Measurements from ENCODE around the gene AVL9.

The AVL9 gene

GRCh38 chr7:32532716-32533115 is 37.4 kb downstream of the AVL9 start:
- H3K4me3 ChIP-seq (ENCODE audit: low read length) = no peak overlapping the region
- no peaks in the 10 kb centered on the region for H3K9me3 ChIP-seq (ENCODE audit: control insufficient read depth, insufficient read depth, low read length)
- H3K36me3 ChIP-seq (ENCODE audit: control insufficient read depth, insufficient read depth, low read length) = no peaks in the 10 kb centered on the region
- no peak overlapping the region for H3K27ac ChIP-seq (ENCODE audit: low read length)
- DNase-seq (ENCODE audit: low read depth, low spot score) = no peak
- WGBS (ENCODE audit: insufficient coverage, insufficient read length) = no CpG with 5 or more reads among the region's 5 CpGs
- H3K4me1 ChIP-seq (ENCODE audit: control insufficient read depth, insufficient read depth, low read length) = peaks cover 3% of the 10 kb centered on the region
- H3K27me3 ChIP-seq (ENCODE audit: control insufficient read depth, insufficient read depth, low read length) = no peaks in the 10 kb centered on the region

- no peak overlapping the region for H3K4me3 ChIP-seq (ENCODE audit: low read length)
- no peak overlapping the region for H3K27ac ChIP-seq (ENCODE audit: low read length)
- H3K27me3 ChIP-seq (ENCODE audit: control insufficient read depth, insufficient read depth, low read length) = no peaks in the 10 kb centered on the region
- no CpG with 5 or more reads among the region's 8 CpGs for WGBS (ENCODE audit: insufficient coverage, insufficient read length)
- H3K4me1 ChIP-seq (ENCODE audit: control insufficient read depth, insufficient read depth, low read length) = peaks cover 3% of the 10 kb centered on the region
- H3K36me3 ChIP-seq (ENCODE audit: control insufficient read depth, insufficient read depth, low read length) = no peaks in the 10 kb centered on the region
- H3K9me3 ChIP-seq (ENCODE audit: control insufficient read depth, insufficient read depth, low read length) = no peaks in the 10 kb centered on the region
- DNase-seq (ENCODE audit: low read depth, low spot score) = no peak
Observed at GRCh38 chr7:32533276-32534029, 38.2 kb downstream of the AVL9 start.

- H3K4me1 ChIP-seq (ENCODE audit: control insufficient read depth, insufficient read depth, low read length) = peaks cover 3% of the 10 kb centered on the region
- no peaks in the 10 kb centered on the region for H3K27me3 ChIP-seq (ENCODE audit: control insufficient read depth, insufficient read depth, low read length)
- no peaks in the 10 kb centered on the region for H3K9me3 ChIP-seq (ENCODE audit: control insufficient read depth, insufficient read depth, low read length)
- H3K36me3 ChIP-seq (ENCODE audit: control insufficient read depth, insufficient read depth, low read length) = no peaks in the 10 kb centered on the region
- no peak for DNase-seq (ENCODE audit: low read depth, low spot score)
- no CpG with 5 or more reads among the region's 4 CpGs for WGBS (ENCODE audit: insufficient coverage, insufficient read length)
- no peak overlapping the region for H3K27ac ChIP-seq (ENCODE audit: low read length)
- no peak overlapping the region for H3K4me3 ChIP-seq (ENCODE audit: low read length)
Observed at GRCh38 chr7:32535162-32535702, 39.9 kb downstream of the AVL9 start.

DNA sequence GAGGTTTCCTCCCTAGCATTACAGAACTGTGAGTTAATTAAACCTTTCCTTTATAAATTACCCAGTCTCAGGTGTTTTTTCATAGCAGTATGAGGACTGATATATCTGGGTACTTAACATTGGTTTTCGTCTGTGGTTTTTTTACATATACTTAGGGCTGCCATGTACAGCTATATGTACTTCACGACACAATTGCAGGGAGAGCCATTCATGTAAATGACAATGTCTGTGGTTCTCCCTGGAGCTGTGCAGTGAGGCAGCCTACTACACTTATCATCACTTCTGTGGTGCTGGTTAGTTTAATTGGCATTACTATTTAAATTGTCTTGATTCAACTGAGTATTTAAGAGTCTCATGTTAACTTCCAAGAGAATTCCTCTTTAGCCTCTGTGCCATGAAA is 40.7 kb downstream of the AVL9 start:
- H3K4me1 ChIP-seq (ENCODE audit: control insufficient read depth, insufficient read depth, low read length) = peaks cover 3% of the 10 kb centered on the region
- WGBS (ENCODE audit: insufficient coverage, insufficient read length) = no CpG with 5 or more reads among the region's 2 CpGs
- H3K9me3 ChIP-seq (ENCODE audit: control insufficient read depth, insufficient read depth, low read length) = no peaks in the 10 kb centered on the region
- no peak overlapping the region for H3K27ac ChIP-seq (ENCODE audit: low read length)
- no peaks in the 10 kb centered on the region for H3K27me3 ChIP-seq (ENCODE audit: control insufficient read depth, insufficient read depth, low read length)
- DNase-seq (ENCODE audit: low read depth, low spot score) = no peak
- H3K36me3 ChIP-seq (ENCODE audit: control insufficient read depth, insufficient read depth, low read length) = no peaks in the 10 kb centered on the region
- H3K4me3 ChIP-seq (ENCODE audit: low read length) = no peak overlapping the region

- Histone ChIP-seq H3K36me3 (ENCODE audit: control insufficient read depth, insufficient read depth, low read length) (no peaks in the 10 kb centered on the region), H3K9me3 (ENCODE audit: control insufficient read depth, insufficient read depth, low read length) (no peaks in the 10 kb centered on the region), H3K4me1 (ENCODE audit: control insufficient read depth, insufficient read depth, low read length) (peaks cover under 1% of the 10 kb centered on the region; the same call in 1 of the 2 replicates), H3K27me3 (ENCODE audit: control insufficient read depth, insufficient read depth, low read length) (no peaks in the 10 kb centered on the region), H3K4me3 (ENCODE audit: low read length) (no peak overlapping the region), H3K27ac (ENCODE audit: low read length) (no peak overlapping the region)
- WGBS (ENCODE audit: insufficient coverage, insufficient read length) = no CpG with 5 or more reads among the region's 1 CpG
- DNase-seq (ENCODE audit: low read depth, low spot score) = no peak
Observed at GRCh38 chr7:32536585-32536984, 41.3 kb downstream of the AVL9 start.

GRCh38 chr7:32537760-32538159 is 42.5 kb downstream of the AVL9 start:
- WGBS (ENCODE audit: insufficient coverage, insufficient read length) = no CpG with 5 or more reads among the region's 4 CpGs
- Histone ChIP-seq H3K9me3 (ENCODE audit: control insufficient read depth, insufficient read depth, low read length) (no peaks in the 10 kb centered on the region), H3K4me1 (ENCODE audit: control insufficient read depth, insufficient read depth, low read length) (no peaks in the 10 kb centered on the region), H3K4me3 (ENCODE audit: low read length) (no peak overlapping the region), H3K36me3 (ENCODE audit: control insufficient read depth, insufficient read depth, low read length) (no peaks in the 10 kb centered on the region), H3K27ac (ENCODE audit: low read length) (no peak overlapping the region), H3K27me3 (ENCODE audit: control insufficient read depth, insufficient read depth, low read length) (no peaks in the 10 kb centered on the region)
- DNase-seq (ENCODE audit: low read depth, low spot score) = no peak

DNA sequence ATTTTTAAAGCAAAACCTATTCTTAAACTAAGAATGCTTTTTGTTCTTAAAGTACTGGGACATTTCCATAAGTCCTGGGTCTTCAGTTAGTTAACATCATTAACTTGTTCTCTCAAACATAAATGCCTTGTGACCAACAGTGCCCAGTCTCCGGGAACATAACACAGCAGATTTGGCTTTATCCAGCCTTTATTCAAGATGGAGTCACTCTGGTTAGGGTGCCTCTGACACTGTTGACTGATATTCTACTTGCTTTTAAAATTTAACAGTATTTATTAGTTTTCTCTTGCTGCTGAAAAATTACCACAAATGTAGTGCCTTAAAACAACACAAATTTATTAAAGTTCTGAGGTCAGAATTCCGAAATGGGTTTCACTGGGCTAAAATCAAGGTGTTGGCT is 44.1 kb downstream of the AVL9 start:
- no peaks in the 10 kb centered on the region for H3K9me3 ChIP-seq (ENCODE audit: control insufficient read depth, insufficient read depth, low read length)
- no peak overlapping the region for H3K4me3 ChIP-seq (ENCODE audit: low read length)
- no peak overlapping the region for H3K27ac ChIP-seq (ENCODE audit: low read length)
- H3K27me3 ChIP-seq (ENCODE audit: control insufficient read depth, insufficient read depth, low read length) = no peaks in the 10 kb centered on the region
- no peak for DNase-seq (ENCODE audit: low read depth, low spot score)
- H3K36me3 ChIP-seq (ENCODE audit: control insufficient read depth, insufficient read depth, low read length) = no peaks in the 10 kb centered on the region
- no CpG with 5 or more reads among the region's 2 CpGs for WGBS (ENCODE audit: insufficient coverage, insufficient read length)
- no peaks in the 10 kb centered on the region for H3K4me1 ChIP-seq (ENCODE audit: control insufficient read depth, insufficient read depth, low read length)

DNA sequence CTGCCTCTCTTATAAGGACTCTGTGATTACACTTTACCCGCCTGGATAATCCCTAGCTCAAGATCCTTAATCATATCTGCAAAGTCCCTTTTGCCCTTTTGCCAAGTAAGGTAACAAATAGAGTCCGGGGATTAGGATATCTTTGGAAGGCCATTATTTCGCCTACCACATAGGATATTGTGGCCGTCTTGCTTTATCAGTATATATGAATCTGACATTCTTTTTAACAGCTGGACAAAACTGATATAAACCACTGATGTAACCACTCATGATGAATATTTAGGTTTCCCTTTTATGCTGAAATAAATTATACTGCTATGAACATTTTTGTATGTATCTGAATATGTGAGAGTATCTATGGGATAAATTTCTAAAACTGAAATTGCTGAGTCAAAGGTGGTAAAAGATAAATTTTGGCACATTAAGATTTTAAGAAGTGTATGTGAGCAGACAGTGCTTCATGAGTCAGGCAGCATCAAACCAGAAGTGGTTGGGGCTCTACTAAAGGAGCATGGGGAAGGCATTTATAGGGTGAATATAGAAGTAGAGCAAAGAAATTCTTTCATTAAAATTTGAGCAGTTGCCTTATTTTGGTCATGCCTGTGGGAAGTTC is 44.7 kb downstream of the AVL9 start:
- no CpG with 5 or more reads among the region's 4 CpGs for WGBS (ENCODE audit: insufficient coverage, insufficient read length)
- Histone ChIP-seq H3K27ac (ENCODE audit: low read length) (no peak overlapping the region), H3K4me3 (ENCODE audit: low read length) (no peak overlapping the region), H3K4me1 (ENCODE audit: control insufficient read depth, insufficient read depth, low read length) (no peaks in the 10 kb centered on the region), H3K36me3 (ENCODE audit: control insufficient read depth, insufficient read depth, low read length) (no peaks in the 10 kb centered on the region), H3K27me3 (ENCODE audit: control insufficient read depth, insufficient read depth, low read length) (no peaks in the 10 kb centered on the region), H3K9me3 (ENCODE audit: control insufficient read depth, insufficient read depth, low read length) (no peaks in the 10 kb centered on the region)
- DNase-seq (ENCODE audit: low read depth, low spot score) = no peak

DNA sequence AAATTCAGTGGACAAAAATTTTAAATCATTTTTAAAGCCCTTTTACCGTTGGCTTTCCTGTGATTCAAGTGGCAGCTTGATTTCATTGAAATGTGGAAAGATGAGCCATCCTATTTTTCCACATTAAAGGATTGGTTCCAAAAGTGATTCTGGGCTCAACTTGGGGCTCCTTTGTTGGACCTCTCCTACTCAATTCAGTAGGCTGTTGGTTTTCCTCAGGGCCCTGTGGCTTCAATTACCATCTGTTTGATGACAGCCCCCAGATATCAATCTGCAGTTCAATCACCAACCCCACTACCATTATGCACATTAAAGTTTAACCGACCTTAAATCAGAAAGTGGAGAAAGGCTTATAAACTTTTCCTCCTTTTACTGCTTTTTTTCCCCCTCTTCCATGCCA is 47.3 kb downstream of the AVL9 start:
- Histone ChIP-seq H3K36me3 (ENCODE audit: control insufficient read depth, insufficient read depth, low read length) (no peaks in the 10 kb centered on the region), H3K27ac (ENCODE audit: low read length) (no peak overlapping the region), H3K4me3 (ENCODE audit: low read length) (no peak overlapping the region), H3K27me3 (ENCODE audit: control insufficient read depth, insufficient read depth, low read length) (no peaks in the 10 kb centered on the region), H3K9me3 (ENCODE audit: control insufficient read depth, insufficient read depth, low read length) (no peaks in the 10 kb centered on the region), H3K4me1 (ENCODE audit: control insufficient read depth, insufficient read depth, low read length) (no peaks in the 10 kb centered on the region)
- no peak for DNase-seq (ENCODE audit: low read depth, low spot score)
- no CpG with 5 or more reads among the region's 2 CpGs for WGBS (ENCODE audit: insufficient coverage, insufficient read length)

DNA sequence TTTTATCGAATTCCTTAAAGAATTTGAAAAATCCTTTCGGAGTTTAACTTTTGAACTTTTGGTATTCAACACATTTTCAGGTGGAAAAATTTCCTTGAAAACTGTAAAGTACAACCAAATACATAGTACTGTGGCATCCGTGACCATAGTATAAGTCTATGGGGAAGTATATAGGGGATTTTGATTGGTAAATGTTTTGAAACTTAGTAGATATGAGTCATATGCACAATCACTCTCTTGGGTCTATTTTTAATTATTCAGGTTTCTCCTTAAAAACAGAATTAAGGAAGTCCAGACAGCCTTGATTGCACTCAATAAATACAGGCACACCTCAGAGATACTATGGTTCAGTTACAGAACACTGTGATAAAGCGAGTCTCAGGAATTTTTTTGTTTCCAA is 64.2 kb downstream of the AVL9 start:
- no peak overlapping the region for H3K4me3 ChIP-seq (ENCODE audit: low read length)
- no peak overlapping the region for H3K27ac ChIP-seq (ENCODE audit: low read length)
- H3K27me3 ChIP-seq (ENCODE audit: control insufficient read depth, insufficient read depth, low read length) = no peaks in the 10 kb centered on the region
- H3K9me3 ChIP-seq (ENCODE audit: control insufficient read depth, insufficient read depth, low read length) = no peaks in the 10 kb centered on the region
- no CpG with 5 or more reads among the region's 4 CpGs for WGBS (ENCODE audit: insufficient coverage, insufficient read length)
- H3K36me3 ChIP-seq (ENCODE audit: control insufficient read depth, insufficient read depth, low read length) = peaks cover 4% of the 10 kb centered on the region; the same call in 1 of the 2 replicates
- no peak for DNase-seq (ENCODE audit: low read depth, low spot score)
- no peaks in the 10 kb centered on the region for H3K4me1 ChIP-seq (ENCODE audit: control insufficient read depth, insufficient read depth, low read length)
